Upper lobe of left lung (tissue), 6 donors: ENCODE measurements around the gene LHX2. TPM values are rescaled to one million over a fixed set of nuclear protein-coding genes. Genes with fewer than 3 reads are reported as not detected.

Experiments
- ATAC-seq, 2 donors: fragments of 200-7000 bp; cut with Tn5 transposase; one replicate each; pipeline ENCODE4 v1.9.1; 2022; ENCODE audit warnings: mild to moderate bottlenecking in 2 of 2, moderate library complexity in 2 of 2; ENCODE audit not compliant: low FRiP score in 2 of 2
- DNase-seq, 2 donors: peaks; one replicate each; pipeline ENCODE4 v3.0.0-alpha.2; 2019 to 2020
- H3K27ac ChIP-seq, 4 donors: fragments of 200-600 bp; sonication (generic); one replicate each; pipeline ENCODE4 v1.5.1; 2016 to 2019
- H3K27me3 ChIP-seq, 4 donors: fragments of 200-600 bp; sonication (generic); one replicate each; pipeline ENCODE4 v1.5.1; 2017 to 2019
- H3K36me3 ChIP-seq, 4 donors: fragments of 200-600 bp; sonication (generic); one replicate each; pipeline ENCODE4 v1.5.1; 2016 to 2019
- H3K4me1 ChIP-seq, 4 donors: fragments of 200-600 bp; sonication (generic); one replicate each; pipeline ENCODE4 v1.5.1; 2018 to 2019
- H3K4me3 ChIP-seq, 4 donors: fragments of 200-600 bp; sonication (generic); one replicate each; pipeline ENCODE4 v1.5.1; 2017 to 2019; ENCODE audit warnings: mild to moderate bottlenecking in 2 of 4, moderate library complexity in 1 of 4
- H3K9me3 ChIP-seq, 4 donors: fragments of 200-600 bp; sonication (generic); one replicate each; pipeline ENCODE4 v1.5.1; 2018 to 2019
- CTCF ChIP-seq, 6 experiments: fragments of 450-650 bp in 4 of 6; fragments of 200-600 bp in 2 of 6; sonication (generic) in 2 of 6; IDR thresholded peaks; one replicate each; pipeline ENCODE4 v1.5.1; 2016 to 2019; ENCODE audit warnings: antibody characterized with exemption in 6 of 6
- EP300 ChIP-seq, 4 donors: sonication (generic); formaldehyde crosslinking; IDR thresholded peaks; one replicate each; pipeline ENCODE4 v1.5.1; 2017; ENCODE audit warnings: antibody characterized with exemption in 4 of 4, control low read depth in 2 of 4
- POLR2A ChIP-seq, 4 donors: fragments of 450-650 bp; IDR thresholded peaks; one replicate each; pipeline ENCODE4 v1.5.1; 2016 to 2017; ENCODE audit warnings: antibody characterized with exemption in 4 of 4, mild to moderate bottlenecking in 2 of 4
- POLR2AphosphoS5 ChIP-seq, 2 donors: sonication (generic); formaldehyde crosslinking; IDR thresholded peaks; one replicate each; pipeline ENCODE4 v1.5.1; 2017; ENCODE audit warnings: antibody characterized with exemption in 2 of 2
- WGBS, 2 donors: methylation state at CpG; one replicate each; pipeline ENCODE4 v1.1.5; 2017 to 2018; 5-methylcytosine and 5-hydroxymethylcytosine counted together
- total RNA-seq, 6 donors: library from RNA; depleted of rRNA in 4 of 6; stranded (reverse); fragments of >200 nt in 4 of 6; gene quantifications; one replicate each; pipeline versions ENCODE4 v1.1.0 to v1.2.1, GENCODE V29; 2016 to 2021
- donor health status: DM: no; HTN: no; CAD: no; lungs with moderate emphysema.
- donor health status: DM: no; HTN: yes; CAD: no; lungs with severe emphysema.

LHX2 gene
- total RNA-seq, 6 donors from 2014 or later: not detected

DNA sequence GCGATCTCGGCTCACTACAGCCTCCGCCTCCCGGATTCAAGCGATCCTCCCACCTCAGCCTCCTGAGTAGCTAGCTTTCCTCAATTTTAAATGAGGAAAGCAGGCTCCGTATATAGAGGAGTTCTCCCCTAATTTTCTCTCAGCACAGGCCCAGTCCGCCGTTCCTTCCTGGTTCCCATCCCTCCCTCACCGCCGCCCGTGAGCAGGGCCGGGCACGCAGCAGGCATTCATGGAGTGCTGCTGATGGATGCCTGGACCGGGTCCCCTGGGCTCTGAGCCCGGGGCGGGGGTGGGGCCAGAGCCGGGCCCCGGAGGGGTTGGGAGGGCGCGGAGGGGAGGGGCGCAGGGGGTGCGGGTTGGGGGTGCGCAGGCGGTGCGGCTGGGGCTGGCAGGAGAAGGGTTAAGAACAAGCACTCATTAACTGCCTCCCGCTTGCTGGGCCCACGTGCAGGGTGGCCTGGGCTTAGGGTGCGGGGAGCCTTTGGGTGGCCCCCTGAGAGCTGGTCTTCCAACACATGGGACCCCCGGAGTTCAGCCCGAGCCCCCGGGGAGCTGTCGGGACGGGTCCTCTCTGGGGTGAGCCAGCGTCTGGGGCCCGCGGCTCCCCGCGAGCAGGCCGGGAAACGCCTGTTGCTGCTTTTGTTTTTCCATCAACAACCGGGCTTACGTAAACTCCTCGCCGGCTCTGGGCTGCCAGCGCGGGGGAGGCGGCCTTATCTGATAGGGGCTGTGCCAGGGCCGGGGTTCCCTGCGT, 33.7 kb downstream of the LHX2 start:
- 17 to 22% methylated on average over 20 of the region's 49 CpGs for WGBS, 2 donors
- TF ChIP-seq POLR2AphosphoS5 (IDR thresholded peaks at IDR 0.05) (peak in 1 of 2 donors; percentile 29), POLR2A (IDR thresholded peaks at IDR 0.05) (no peak), CTCF (IDR thresholded peaks at IDR 0.05) (no peak), EP300 (IDR thresholded peaks at IDR 0.05) (no peak)
- peak overlapping the region in 1 of 4 donors; percentile 49 for H3K27ac ChIP-seq
- H3K4me1 ChIP-seq: peaks cover 19 to 31% (median 27%) of the 10 kb centered on the region in 4 donors
- peak; percentile 25 to 70 for ATAC-seq
- peaks cover 2 to 24% (median 10%) of the 10 kb centered on the region in 4 donors for H3K27me3 ChIP-seq
- H3K9me3 ChIP-seq: no peaks in the 10 kb centered on the region
- H3K36me3 ChIP-seq: no peaks in the 10 kb centered on the region
- DNase-seq: peak in 1 of 2 donors; percentile 90
- peak overlapping the region; percentile 10 to 45 (median 36) for H3K4me3 ChIP-seq

- no peak for TF ChIP-seq POLR2AphosphoS5 (IDR thresholded peaks at IDR 0.05)
- no peak for TF ChIP-seq CTCF (IDR thresholded peaks at IDR 0.05)
- TF ChIP-seq POLR2A (IDR thresholded peaks at IDR 0.05): no peak
- no peak for TF ChIP-seq EP300 (IDR thresholded peaks at IDR 0.05)
- DNase-seq (no peak), ATAC-seq (peak in 1 of 2 donors; percentile 3)
- Histone ChIP-seq H3K27ac (peak overlapping the region in 1 of 4 donors; percentile 49), H3K4me3 (peak overlapping the region in 3 of 4 donors; percentile 29 to 45 (median 42)), H3K9me3 (no peaks in the 10 kb centered on the region), H3K27me3 (peaks cover 2 to 24% (median 10%) of the 10 kb centered on the region in 4 donors), H3K4me1 (peaks cover 15 to 27% (median 22%) of the 10 kb centered on the region in 4 donors), H3K36me3 (no peaks in the 10 kb centered on the region)
- WGBS, 2 donors: 19 to 31% methylated on average over 8 of the region's 18 CpGs
These were observed 34.2 kb downstream of the LHX2 start for GRCh38 chr9:124045830-124046177.

DNA sequence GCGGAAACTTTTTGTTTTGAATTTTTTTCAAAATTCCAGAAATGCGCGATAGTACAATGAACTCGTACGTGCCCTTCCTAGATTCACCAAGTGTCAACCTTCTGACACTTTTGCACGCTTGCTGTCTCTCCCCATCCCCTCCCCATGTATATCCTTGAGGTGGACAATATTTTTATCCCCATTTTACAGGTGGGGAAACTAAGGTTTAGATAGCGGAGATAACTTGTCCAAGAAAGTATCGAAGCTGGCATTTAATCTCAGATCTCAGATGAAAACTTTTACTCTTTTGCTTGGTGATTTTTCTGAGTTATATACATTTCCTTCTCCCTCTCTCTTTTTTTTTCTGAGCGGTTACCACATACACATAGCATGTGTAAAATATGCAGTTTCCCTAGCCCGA, 34.6 kb downstream of the LHX2 start:
- 65 to 70% methylated on average over 10 of the region's 10 CpGs for WGBS, 2 donors
- Histone ChIP-seq H3K4me3 (peak overlapping the region in 1 of 4 donors; percentile 42), H3K9me3 (no peaks in the 10 kb centered on the region), H3K4me1 (peaks cover 12 to 23% (median 18%) of the 10 kb centered on the region in 4 donors), H3K27me3 (peaks cover 2 to 22% (median 8%) of the 10 kb centered on the region in 4 donors), H3K36me3 (no peaks in the 10 kb centered on the region), H3K27ac (no peak overlapping the region)
- no peak for DNase-seq
- no peak for ATAC-seq
- no peak for TF ChIP-seq POLR2A (IDR thresholded peaks at IDR 0.05)
- no peak for TF ChIP-seq POLR2AphosphoS5 (IDR thresholded peaks at IDR 0.05)
- no peak for TF ChIP-seq EP300 (IDR thresholded peaks at IDR 0.05)
- no peak for TF ChIP-seq CTCF (IDR thresholded peaks at IDR 0.05)

GRCh38 chr9:124047251-124047672, 35.7 kb downstream of the LHX2 start:
- ATAC-seq: no peak
- Histone ChIP-seq H3K9me3 (no peaks in the 10 kb centered on the region), H3K36me3 (no peaks in the 10 kb centered on the region), H3K27me3 (peaks cover 0 to 11% (median 5%) of the 10 kb centered on the region in 4 donors), H3K27ac (no peak overlapping the region), H3K4me1 (peaks cover 9 to 17% (median 14%) of the 10 kb centered on the region in 4 donors), H3K4me3 (no peak overlapping the region)
- WGBS, 2 donors: 67 to 69% methylated on average over 8 of the region's 8 CpGs
- no peak for DNase-seq
- TF ChIP-seq CTCF (IDR thresholded peaks at IDR 0.05): no peak
- TF ChIP-seq EP300 (IDR thresholded peaks at IDR 0.05): no peak
- TF ChIP-seq POLR2AphosphoS5 (IDR thresholded peaks at IDR 0.05): no peak
- TF ChIP-seq POLR2A (IDR thresholded peaks at IDR 0.05): no peak
